ENCODE measurements around the gene INTS3.
A peak's percentile ranks its signal among the peaks of the same experiment; 100 is the strongest.

GRCh38 chr1:153796786-153797659, 69.2 kb downstream of the INTS3 start:
- TF ChIP-seq CTCF (IDR thresholded peaks at IDR 0.05) (peak; percentile 79), EZH2 (IDR thresholded peaks at IDR 0.05) (no peak)

All from neural progenitor cell (in vitro differentiated cells).